Measurements from ENCODE around the gene GDF2.

The GDF2 gene

DNA sequence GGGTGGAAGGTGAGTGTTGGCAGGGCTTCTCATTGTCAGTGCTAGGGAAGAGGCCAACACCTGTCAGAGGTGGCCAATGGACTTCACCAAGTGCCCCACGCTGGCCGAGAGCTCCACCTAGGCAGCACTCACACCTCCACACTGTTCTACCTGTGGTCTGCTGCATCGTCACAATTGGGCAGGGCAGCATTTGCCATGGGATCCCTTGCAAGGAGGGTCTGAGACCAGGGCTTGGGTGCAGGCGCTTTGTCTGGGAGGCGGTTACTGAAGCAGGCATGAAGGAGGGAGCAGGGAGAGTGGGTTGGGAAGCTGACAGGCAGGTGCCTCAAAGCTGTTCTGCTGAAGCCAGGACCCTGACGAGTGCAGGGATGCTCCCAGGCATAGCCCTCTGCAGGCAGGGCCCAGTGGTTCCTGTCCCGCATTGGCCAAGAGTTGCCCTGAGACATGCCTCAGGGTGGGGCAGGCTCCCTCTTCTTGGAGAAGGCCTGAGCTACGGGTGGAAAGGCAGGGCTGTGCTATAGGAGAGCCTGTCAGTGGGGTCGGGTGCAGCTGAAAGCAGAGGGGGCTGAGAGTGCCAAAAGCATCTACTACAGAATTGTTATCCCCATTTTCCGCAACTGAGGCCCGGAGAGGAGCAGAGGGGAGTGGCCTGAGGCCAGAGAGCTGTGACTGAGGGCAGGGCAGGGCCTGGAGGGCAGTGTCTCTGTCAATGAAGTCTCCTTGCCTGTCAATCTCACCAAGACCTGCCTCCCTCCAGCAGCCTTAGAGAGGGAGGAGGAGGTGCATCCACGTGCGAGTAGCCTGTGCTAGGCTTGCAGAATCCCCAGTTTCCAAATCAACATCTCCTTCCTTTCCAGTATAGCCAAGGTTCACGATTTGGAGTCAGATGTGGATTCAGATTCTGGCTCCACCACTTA is 29.9 kb downstream of the GDF2 start:
- no peak for TF ChIP-seq GATA1 (IDR thresholded peaks at IDR 0.05; ENCODE audit: low read depth, low read length)
- TF ChIP-seq POLR2A (IDR thresholded peaks at IDR 0.05; ENCODE audit: low read length) = no peak
- DNase-seq = no peak

DNA sequence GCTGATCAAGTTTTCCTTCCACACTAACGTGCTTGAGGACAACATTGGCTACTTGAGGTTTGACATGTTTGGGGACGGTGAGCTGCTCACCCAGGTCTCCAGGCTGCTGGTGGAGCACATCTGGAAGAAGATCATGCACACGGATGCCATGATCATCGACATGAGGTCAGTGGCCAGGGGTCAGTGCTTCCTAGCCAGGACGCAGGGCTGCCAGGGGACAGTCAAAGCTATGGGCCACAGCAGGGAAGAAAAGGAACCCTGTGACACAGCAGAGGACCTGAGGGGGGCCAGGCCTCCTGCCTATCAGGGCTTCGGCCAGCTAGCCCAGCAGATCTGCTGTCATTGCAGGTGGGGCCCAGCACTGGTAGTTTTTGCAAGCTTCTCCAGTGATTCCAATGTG is 31.1 kb downstream of the GDF2 start:
- DNase-seq = no peak
- no peak for TF ChIP-seq POLR2A (IDR thresholded peaks at IDR 0.05; ENCODE audit: low read length)
- no peak for TF ChIP-seq GATA1 (IDR thresholded peaks at IDR 0.05; ENCODE audit: low read depth, low read length)

DNA sequence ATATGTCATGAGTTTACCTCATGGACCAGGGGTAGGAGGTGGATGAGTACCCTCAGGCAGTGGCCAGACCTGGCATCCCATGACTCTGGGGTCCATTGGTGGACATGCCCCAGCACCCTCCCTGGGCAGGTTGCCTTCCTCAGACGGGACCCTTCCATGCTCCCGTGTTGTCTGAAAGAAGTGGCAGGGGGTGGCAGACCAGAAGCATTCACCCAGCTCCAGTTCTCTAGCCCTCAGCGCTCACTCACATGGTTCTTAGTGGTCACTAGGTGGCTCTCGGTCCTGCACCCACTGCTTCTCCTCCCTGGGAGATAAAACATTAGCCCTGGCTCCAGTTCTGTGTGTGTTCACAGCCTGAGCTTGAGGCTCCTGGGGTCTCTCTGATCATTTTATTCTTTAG is 31.9 kb downstream of the GDF2 start:
- no peak for DNase-seq
- TF ChIP-seq POLR2A (IDR thresholded peaks at IDR 0.05; ENCODE audit: low read length) = no peak
- no peak for TF ChIP-seq GATA1 (IDR thresholded peaks at IDR 0.05; ENCODE audit: low read depth, low read length)

DNA sequence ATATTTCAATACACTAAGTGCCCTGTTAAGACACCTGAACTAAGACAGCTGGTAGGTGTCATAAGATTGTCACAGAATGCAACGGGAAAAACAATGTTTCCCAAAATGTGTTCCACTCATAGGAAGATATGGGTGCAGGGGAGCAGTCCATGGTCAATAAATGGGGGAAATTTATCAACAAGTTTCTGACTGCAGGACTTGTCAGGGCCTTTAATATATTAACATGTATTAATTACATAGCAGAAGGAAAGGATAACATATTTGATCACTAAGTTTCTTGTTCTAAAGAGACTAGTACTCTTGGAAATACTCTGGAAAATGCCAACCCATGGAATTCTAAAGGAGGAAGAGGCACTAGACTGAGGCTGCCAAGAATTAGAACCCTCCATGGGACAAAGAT is 32.6 kb downstream of the GDF2 start:
- TF ChIP-seq GATA1 (IDR thresholded peaks at IDR 0.05; ENCODE audit: low read depth, low read length) (no peak), POLR2A (IDR thresholded peaks at IDR 0.05; ENCODE audit: low read length) (no peak)

DNA sequence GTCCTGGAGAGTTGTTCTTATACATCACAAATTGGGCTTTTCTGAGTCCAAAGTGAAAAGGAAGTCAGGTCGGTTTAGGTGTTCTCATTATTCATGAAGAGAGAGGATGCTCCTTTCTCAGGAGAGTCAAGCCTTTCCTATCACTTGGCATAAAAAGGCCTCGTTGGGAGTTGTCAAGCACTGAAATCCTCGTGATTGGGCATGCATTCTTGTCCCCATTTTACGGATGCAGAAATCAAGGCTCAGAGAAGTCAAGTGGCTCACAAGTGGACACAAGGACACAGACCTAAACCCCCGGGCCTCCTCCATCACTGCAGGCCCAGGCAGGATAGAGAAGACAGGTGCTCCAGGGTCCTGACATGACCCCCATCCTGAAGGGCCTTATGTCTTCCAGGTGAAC is 34.5 kb downstream of the GDF2 start:
- no peak for TF ChIP-seq POLR2A (IDR thresholded peaks at IDR 0.05; ENCODE audit: low read length)
- no peak for TF ChIP-seq GATA1 (IDR thresholded peaks at IDR 0.05; ENCODE audit: low read depth, low read length)
- no peak for DNase-seq

More for the DNA sequence above, 32.6 kb downstream of the GDF2 start:
- no peak for DNase-seq

DNA sequence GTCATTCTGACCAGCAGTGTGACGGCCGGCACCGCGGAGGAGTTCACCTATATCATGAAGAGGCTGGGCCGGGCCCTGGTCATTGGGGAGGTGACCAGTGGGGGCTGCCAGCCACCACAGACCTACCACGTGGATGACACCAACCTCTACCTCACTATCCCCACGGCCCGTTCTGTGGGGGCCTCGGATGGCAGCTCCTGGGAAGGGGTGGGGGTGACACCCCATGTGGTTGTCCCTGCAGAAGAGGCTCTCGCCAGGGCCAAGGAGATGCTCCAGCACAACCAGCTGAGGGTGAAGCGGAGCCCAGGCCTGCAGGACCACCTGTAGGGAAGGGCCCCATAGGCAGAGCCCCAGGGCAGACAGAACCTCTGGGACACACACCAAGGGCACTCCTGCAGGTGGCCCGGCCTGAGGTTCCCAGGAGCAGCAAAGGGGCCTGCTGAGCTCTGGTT is 34.9 kb downstream of the GDF2 start:
- DNase-seq = no peak
- TF ChIP-seq GATA1 (IDR thresholded peaks at IDR 0.05; ENCODE audit: low read depth, low read length) (no peak), POLR2A (IDR thresholded peaks at IDR 0.05; ENCODE audit: low read length) (no peak)

DNA sequence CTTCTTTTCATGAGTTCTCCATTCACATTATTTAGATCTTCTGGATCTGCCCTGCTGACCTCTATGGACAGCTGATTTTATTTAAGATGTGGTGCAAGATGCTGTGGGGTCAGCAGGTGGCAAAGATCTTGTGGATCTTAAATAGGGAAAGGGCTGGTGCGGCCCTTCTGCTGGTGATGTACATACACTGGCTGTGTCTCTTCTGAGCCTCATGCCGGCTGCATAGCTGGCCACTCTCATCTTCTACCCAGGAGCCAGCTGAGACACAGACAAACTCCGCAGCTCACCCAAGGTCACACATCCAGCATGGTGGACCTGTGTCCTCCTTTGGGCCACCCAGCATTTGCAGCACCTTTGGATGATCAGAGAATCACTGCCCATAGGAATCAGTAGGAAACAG is 35.7 kb downstream of the GDF2 start:
- DNase-seq = no peak
- no peak for TF ChIP-seq POLR2A (IDR thresholded peaks at IDR 0.05; ENCODE audit: low read length)
- TF ChIP-seq GATA1 (IDR thresholded peaks at IDR 0.05; ENCODE audit: low read depth, low read length) = no peak

GRCh38 chr10:47358457-47358856 is 36.2 kb downstream of the GDF2 start:
- no peak for DNase-seq
- no peak for TF ChIP-seq POLR2A (IDR thresholded peaks at IDR 0.05; ENCODE audit: low read length)
- TF ChIP-seq GATA1 (IDR thresholded peaks at IDR 0.05; ENCODE audit: low read depth, low read length) = no peak

DNA sequence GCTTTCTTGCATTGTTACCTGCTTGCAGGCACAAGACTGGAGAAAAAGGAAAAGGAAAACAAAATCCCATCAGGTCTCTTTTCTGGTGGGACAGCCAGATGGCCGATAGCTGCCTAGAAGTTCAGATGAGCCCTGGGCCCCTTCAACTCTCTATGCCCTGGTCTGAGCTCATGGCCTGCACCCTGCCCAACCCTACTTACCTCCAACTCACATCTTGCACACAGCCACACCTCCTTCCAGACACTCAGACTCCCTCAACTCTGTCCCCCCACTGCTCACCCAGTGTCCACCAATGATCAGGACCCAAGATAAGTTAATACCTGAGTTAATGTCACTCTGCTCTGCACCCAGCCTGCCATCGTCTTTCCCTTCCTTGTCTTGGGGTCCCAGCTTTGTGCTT is 36.8 kb downstream of the GDF2 start:
- TF ChIP-seq GATA1 (IDR thresholded peaks at IDR 0.05; ENCODE audit: low read depth, low read length) (no peak), POLR2A (IDR thresholded peaks at IDR 0.05; ENCODE audit: low read length) (no peak)
- DNase-seq = no peak

- TF ChIP-seq POLR2A (IDR thresholded peaks at IDR 0.05; ENCODE audit: low read length) (no peak), GATA1 (IDR thresholded peaks at IDR 0.05; ENCODE audit: low read depth, low read length) (no peak)
- DNase-seq = no peak
Measured at GRCh38 chr10:47359626-47360418, 37.6 kb downstream of the GDF2 start.

DNA sequence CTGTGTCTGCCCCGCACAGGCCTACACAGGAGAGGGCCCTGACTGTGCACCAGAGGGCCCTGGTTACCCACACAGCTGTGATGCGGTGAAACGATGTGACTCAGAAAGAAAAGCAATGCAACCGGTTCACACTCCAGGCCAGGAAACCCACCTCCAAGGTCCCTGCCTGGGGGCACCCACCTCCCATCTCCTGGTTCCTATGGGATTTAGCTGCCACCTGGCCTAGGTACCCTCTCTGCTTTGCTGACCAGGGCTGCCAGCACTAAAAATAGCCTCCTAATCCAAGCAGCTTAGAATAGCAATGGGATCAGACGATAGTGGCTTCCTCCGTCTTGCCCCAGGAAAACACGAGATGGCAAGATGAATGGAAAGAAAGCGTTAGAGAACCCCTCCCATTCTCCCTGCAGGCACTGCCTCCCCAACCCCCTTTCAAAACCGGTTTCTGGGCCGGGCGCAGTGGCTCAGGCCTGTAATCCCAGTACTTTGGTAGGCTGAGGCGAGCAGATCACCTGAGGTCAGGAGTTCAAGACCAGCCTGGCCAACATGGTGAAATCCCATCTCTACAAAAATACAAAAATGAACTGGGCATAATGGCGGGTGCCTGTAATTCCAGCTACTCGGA is 38.3 kb downstream of the GDF2 start:
- DNase-seq = no peak
- no peak for TF ChIP-seq GATA1 (IDR thresholded peaks at IDR 0.05; ENCODE audit: low read depth, low read length)
- TF ChIP-seq POLR2A (IDR thresholded peaks at IDR 0.05; ENCODE audit: low read length) = no peak

GRCh38 chr10:47361293-47361692 is 39.0 kb downstream of the GDF2 start:
- no peak for TF ChIP-seq GATA1 (IDR thresholded peaks at IDR 0.05; ENCODE audit: low read depth, low read length)
- TF ChIP-seq POLR2A (IDR thresholded peaks at IDR 0.05; ENCODE audit: low read length) = no peak
- DNase-seq = peak; percentile 46 to 65

GRCh38 chr10:47362199-47362598 is 39.9 kb downstream of the GDF2 start:
- no peak for DNase-seq
- TF ChIP-seq GATA1 (IDR thresholded peaks at IDR 0.05; ENCODE audit: low read depth, low read length) = no peak
- TF ChIP-seq POLR2A (IDR thresholded peaks at IDR 0.05; ENCODE audit: low read length) = no peak

GRCh38 chr10:47363781-47364180 is 41.5 kb downstream of the GDF2 start:
- no peak for DNase-seq

More at GRCh38 chr10:47363781-47364180, 41.5 kb downstream of the GDF2 start:
- TF ChIP-seq GATA1 (IDR thresholded peaks at IDR 0.05; ENCODE audit: low read depth, low read length) = no peak
- no peak for TF ChIP-seq POLR2A (IDR thresholded peaks at IDR 0.05; ENCODE audit: low read length)
